Measurements from ENCODE around the gene TRUB2. TPM values are rescaled to one million over a fixed set of nuclear protein-coding genes. Genes with fewer than 3 reads are reported as not detected.

Gene TRUB2
- total RNA-seq, 2 donors from 2014 or later = 14.6 to 27.2 TPM

DNA sequence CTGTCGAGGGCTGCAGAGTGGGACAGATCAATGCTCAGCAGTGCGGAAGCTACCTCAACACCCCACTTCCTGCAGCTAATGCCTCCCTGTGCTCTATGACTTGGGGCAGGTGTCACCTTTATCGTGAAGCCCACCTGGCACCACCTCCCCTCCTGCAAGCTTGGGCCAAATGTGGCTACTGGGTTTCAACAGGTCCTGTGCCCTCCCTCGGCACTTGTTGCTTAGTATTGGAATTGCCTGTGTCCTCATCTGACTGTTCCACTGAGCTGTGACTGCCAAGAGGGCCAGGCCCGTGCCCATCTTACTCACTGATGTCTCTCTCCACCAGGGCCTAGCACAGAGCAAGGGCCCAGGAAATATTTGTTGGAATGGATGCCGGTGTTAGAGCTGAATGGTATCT is 27.5 kb upstream of the TRUB2 start:
- DNase-seq (ENCODE audit: low spot score) = no peak
- no peaks in the 10 kb centered on the region for H3K27me3 ChIP-seq (replicated peaks; ENCODE audit: insufficient read depth)
- H3K36me3 ChIP-seq = no peaks in the 10 kb centered on the region
- no peaks in the 10 kb centered on the region for H3K4me1 ChIP-seq (replicated peaks)
- intact Hi-C loops (cut with DNase I) = no loop called here
- TF ChIP-seq, protein P1, sequence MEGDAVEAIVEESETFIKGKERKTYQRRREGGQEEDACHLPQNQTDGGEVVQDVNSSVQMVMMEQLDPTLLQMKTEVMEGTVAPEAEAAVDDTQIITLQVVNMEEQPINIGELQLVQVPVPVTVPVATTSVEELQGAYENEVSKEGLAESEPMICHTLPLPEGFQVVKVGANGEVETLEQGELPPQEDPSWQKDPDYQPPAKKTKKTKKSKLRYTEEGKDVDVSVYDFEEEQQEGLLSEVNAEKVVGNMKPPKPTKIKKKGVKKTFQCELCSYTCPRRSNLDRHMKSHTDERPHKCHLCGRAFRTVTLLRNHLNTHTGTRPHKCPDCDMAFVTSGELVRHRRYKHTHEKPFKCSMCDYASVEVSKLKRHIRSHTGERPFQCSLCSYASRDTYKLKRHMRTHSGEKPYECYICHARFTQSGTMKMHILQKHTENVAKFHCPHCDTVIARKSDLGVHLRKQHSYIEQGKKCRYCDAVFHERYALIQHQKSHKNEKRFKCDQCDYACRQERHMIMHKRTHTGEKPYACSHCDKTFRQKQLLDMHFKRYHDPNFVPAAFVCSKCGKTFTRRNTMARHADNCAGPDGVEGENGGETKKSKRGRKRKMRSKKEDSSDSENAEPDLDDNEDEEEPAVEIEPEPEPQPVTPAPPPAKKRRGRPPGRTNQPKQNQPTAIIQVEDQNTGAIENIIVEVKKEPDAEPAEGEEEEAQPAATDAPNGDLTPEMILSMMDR (IDR thresholded peaks at IDR 0.05) = no peak
- TF ChIP-seq POLR2A (IDR thresholded peaks at IDR 0.05) (no peak), POLR2AphosphoS5 (IDR thresholded peaks at IDR 0.05) (no peak)
- H3K27ac ChIP-seq = no peak overlapping the region
- no peak overlapping the region for H3K4me3 ChIP-seq
- H3K9me3 ChIP-seq = no peaks in the 10 kb centered on the region
- WGBS = 93% methylated on average over 6 of the region's 6 CpGs

DNA sequence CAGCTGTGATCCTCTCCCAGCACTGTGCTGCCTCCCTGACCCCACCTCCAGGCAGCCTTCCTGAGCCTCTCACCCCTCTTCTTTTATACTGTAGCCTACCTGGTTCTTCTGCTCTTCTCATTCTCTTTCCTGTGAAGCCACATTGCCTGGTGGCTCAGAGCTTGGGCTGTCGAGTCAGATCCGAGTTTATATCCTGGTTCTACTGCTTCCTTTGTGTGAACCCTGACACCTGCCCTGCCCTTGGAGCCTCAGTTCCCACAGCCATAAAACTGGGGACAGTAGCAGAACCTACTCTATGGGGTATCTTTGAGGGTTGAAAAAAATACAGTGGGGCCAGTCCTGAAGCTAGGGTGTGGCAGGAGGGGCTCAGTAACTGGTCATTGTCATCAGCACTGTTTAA is 26.9 kb upstream of the TRUB2 start:
- TF ChIP-seq POLR2A (IDR thresholded peaks at IDR 0.05) = no peak
- TF ChIP-seq, protein P1 (IDR thresholded peaks at IDR 0.05) = no peak
- no peak for TF ChIP-seq POLR2AphosphoS5 (IDR thresholded peaks at IDR 0.05)
- Histone ChIP-seq H3K27me3 (replicated peaks; ENCODE audit: insufficient read depth) (no peaks in the 10 kb centered on the region), H3K4me3 (no peak overlapping the region), H3K27ac (no peak overlapping the region), H3K4me1 (replicated peaks) (no peaks in the 10 kb centered on the region), H3K36me3 (no peaks in the 10 kb centered on the region), H3K9me3 (no peaks in the 10 kb centered on the region)
- no peak for DNase-seq (ENCODE audit: low spot score)
- WGBS = 79% methylated on average over 2 of the region's 2 CpGs
- intact Hi-C loops (cut with DNase I) = no loop called here

DNA sequence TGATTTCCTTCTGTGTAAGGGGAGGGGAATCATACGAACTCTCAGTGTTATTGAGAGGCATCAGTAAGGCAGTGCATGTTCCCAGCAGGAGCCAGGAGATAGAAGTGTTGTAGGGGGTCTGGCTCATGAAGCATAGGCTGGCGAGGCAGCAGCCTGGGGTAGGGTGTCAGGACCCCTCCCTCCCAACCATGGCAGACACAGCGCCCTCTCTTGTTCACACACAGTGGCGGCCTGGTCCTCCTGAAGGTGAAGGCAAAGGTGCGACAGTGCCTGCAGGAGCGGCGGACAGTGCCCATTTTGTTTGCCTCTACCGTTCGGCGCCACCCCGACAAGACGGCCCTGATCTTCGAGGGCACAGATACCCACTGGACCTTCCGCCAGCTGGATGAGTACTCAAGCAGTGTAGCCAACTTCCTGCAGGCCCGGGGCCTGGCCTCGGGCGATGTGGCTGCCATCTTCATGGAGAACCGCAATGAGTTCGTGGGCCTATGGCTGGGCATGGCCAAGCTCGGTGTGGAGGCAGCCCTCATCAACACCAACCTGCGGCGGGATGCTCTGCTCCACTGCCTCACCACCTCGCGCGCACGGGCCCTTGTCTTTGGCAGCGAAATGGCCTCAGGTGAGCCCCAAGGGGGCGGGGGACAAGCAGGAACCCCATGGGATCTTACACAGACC is 22.8 kb upstream of the TRUB2 start:
- no peaks in the 10 kb centered on the region for H3K9me3 ChIP-seq
- no peak overlapping the region for H3K4me3 ChIP-seq
- H3K27me3 ChIP-seq (replicated peaks; ENCODE audit: insufficient read depth) = no peaks in the 10 kb centered on the region
- no peak for DNase-seq (ENCODE audit: low spot score)
- no peaks in the 10 kb centered on the region for H3K4me1 ChIP-seq (replicated peaks)
- WGBS = 96% methylated on average over 28 of the region's 28 CpGs
- no peaks in the 10 kb centered on the region for H3K36me3 ChIP-seq
- TF ChIP-seq POLR2A (IDR thresholded peaks at IDR 0.05) (no peak), POLR2AphosphoS5 (IDR thresholded peaks at IDR 0.05) (no peak)
- TF ChIP-seq, protein P1 (IDR thresholded peaks at IDR 0.05) = no peak
- no peak overlapping the region for H3K27ac ChIP-seq
- intact Hi-C loops (cut with DNase I) = no loop called here

DNA sequence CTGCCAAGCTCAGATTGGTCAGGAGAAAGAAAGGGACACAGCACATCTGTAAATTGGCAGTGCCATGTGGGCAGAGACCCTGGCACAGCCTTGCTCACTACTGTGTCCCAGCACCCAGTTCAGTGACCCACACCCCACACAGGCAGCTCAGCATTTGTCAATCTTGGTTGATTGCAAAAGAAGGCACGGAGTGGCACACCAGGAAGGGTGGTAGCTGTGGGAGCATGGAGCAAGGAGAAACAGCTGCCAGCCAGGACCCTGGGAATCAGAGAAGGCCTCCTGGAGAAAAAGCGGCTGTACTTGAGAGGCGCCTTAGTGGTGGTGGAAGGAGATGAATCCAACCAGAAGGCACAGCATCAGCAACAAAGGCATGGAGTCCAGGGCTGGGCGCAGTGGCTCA is 21.6 kb upstream of the TRUB2 start:
- Histone ChIP-seq H3K9me3 (no peaks in the 10 kb centered on the region), H3K4me1 (replicated peaks) (no peaks in the 10 kb centered on the region), H3K4me3 (no peak overlapping the region), H3K27ac (no peak overlapping the region), H3K36me3 (no peaks in the 10 kb centered on the region), H3K27me3 (replicated peaks; ENCODE audit: insufficient read depth) (no peaks in the 10 kb centered on the region)
- no peak for DNase-seq (ENCODE audit: low spot score)
- intact Hi-C loops (cut with DNase I) = no loop called here
- WGBS = 89% methylated on average over 4 of the region's 4 CpGs
- TF ChIP-seq POLR2AphosphoS5 (IDR thresholded peaks at IDR 0.05) (no peak), POLR2A (IDR thresholded peaks at IDR 0.05) (no peak)
- TF ChIP-seq, protein P1 (IDR thresholded peaks at IDR 0.05) = no peak

DNA sequence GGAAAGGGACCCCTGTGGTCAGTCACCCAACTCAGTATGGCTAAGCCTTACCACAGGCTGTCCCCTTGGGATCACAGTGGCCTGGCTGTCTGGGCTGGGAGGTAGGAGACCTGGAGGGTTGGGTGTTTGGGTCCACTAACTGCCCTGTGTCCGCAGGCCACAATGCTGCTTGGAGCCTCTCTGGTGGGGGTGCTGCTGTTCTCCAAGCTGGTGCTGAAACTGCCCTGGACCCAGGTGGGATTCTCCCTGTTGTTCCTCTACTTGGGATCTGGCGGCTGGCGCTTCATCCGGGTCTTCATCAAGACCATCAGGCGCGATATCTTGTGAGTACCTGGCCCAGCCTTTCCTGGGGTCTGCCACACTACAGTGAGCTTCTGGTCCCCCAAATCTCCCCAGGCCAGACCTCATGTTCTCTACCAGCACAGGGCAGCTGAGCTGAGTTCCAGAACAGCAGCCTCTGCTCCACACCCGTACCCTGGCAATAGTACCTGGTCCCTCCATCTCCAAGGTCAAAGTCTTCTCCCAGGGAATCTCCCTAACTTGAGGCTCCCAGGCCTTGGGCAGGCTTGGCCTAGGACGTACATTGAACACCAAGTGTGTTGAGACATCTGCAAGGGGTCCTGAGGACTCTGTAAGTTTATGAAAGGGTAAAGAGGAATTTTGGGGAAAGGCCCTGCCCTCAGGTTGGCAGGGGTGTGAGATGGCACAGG is 20.9 kb upstream of the TRUB2 start:
- Histone ChIP-seq H3K36me3 (no peaks in the 10 kb centered on the region), H3K4me3 (no peak overlapping the region), H3K9me3 (no peaks in the 10 kb centered on the region), H3K27ac (no peak overlapping the region), H3K27me3 (replicated peaks; ENCODE audit: insufficient read depth) (no peaks in the 10 kb centered on the region), H3K4me1 (replicated peaks) (no peaks in the 10 kb centered on the region)
- TF ChIP-seq POLR2AphosphoS5 (IDR thresholded peaks at IDR 0.05) (no peak), POLR2A (IDR thresholded peaks at IDR 0.05) (no peak)
- TF ChIP-seq, protein P1 (IDR thresholded peaks at IDR 0.05) = no peak
- intact Hi-C loops (cut with DNase I) = no loop called here
- 93% methylated on average over 8 of the region's 8 CpGs for WGBS
- no peak for DNase-seq (ENCODE audit: low spot score)
